H9 (cell line): ENCODE results near the gene ABR. TPM values are rescaled to one million over a fixed set of nuclear protein-coding genes. Genes with fewer than 3 reads are reported as not detected.

Experiments
- DNase-seq: peaks from one replicate; pipeline ENCODE4 v3.0.0-alpha.2; 2017
- H2AFZ ChIP-seq: one replicate; pipeline ENCODE4 v1.6.1; 2013; ENCODE audit warnings: mild to moderate bottlenecking, low read length, control low read depth, moderate library complexity
- H2AK5ac ChIP-seq: 2 replicates; pipeline ENCODE4 v1.6.1; 2013; ENCODE audit warnings: low read length, control low read depth, mixed read lengths; ENCODE audit not compliant: insufficient read length
- H2BK120ac ChIP-seq: one replicate; pipeline ENCODE4 v1.6.1; 2013; ENCODE audit warnings: low read depth, mild to moderate bottlenecking, low read length, control low read depth, inconsistent platforms; ENCODE audit not compliant: poor library complexity, severe bottlenecking
- H2BK12ac ChIP-seq: 2 replicates; pipeline ENCODE4 v1.6.1; 2013; ENCODE audit warnings: low read length, control low read depth, mixed read lengths, low read depth; ENCODE audit not compliant: insufficient read length
- H2BK15ac ChIP-seq: 2 replicates; pipeline ENCODE4 v1.6.1; 2013; ENCODE audit warnings: low read depth, low read length, control low read depth
- H2BK20ac ChIP-seq: one replicate; pipeline ENCODE4 v1.6.1; 2013; ENCODE audit warnings: low read depth, mild to moderate bottlenecking, low read length, control low read depth, inconsistent platforms; ENCODE audit not compliant: poor library complexity, severe bottlenecking
- H2BK5ac ChIP-seq: 2 replicates; pipeline ENCODE4 v1.6.1; 2013; ENCODE audit warnings: low read length, control low read depth, mixed read lengths; ENCODE audit not compliant: insufficient read length
- H3K14ac ChIP-seq: 2 replicates; pipeline ENCODE4 v1.6.1; 2013; ENCODE audit warnings: low read length, control low read depth; ENCODE audit not compliant: insufficient read depth
- H3K18ac ChIP-seq: 2 replicates; pipeline ENCODE4 v1.6.1; 2013; ENCODE audit warnings: low read depth, mild to moderate bottlenecking, mixed read lengths, low read length, control low read depth; ENCODE audit not compliant: insufficient read length
- H3K23ac ChIP-seq: 2 replicates; pipeline ENCODE4 v1.6.1; 2013; ENCODE audit warnings: low read length, control low read depth, mixed read lengths, low read depth; ENCODE audit not compliant: insufficient read length
- H3K23me2 ChIP-seq: 2 replicates; pipeline ENCODE4 v1.6.1; 2013; ENCODE audit warnings: low read depth, mild to moderate bottlenecking, mixed read lengths, low read length, control low read depth; ENCODE audit not compliant: insufficient read length, poor library complexity, severe bottlenecking
- H3K27ac ChIP-seq: 2 replicates; pipeline ENCODE4 v1.5.1; 2013; ENCODE audit warnings: low read length, control low read depth, mixed read lengths, low read depth; ENCODE audit not compliant: insufficient read length
- H3K27me3 ChIP-seq: 2 replicates; pipeline ENCODE4 v1.6.1; 2013; ENCODE audit warnings: low read length, control low read depth, inconsistent platforms; ENCODE audit not compliant: insufficient read depth
- H3K4ac ChIP-seq: 2 replicates; pipeline ENCODE4 v1.6.1; 2013; ENCODE audit warnings: low read depth, mild to moderate bottlenecking, control low read depth, inconsistent platforms, low read length, moderate library complexity
- H3K4me1 ChIP-seq: 2 replicates; pipeline ENCODE4 v1.6.1; 2013; ENCODE audit warnings: low read length, control low read depth, inconsistent platforms; ENCODE audit not compliant: insufficient read depth
- H3K4me2 ChIP-seq: 2 replicates; pipeline ENCODE4 v1.6.1; 2013; ENCODE audit warnings: low read length, control low read depth, mixed read lengths; ENCODE audit not compliant: insufficient read length, insufficient read depth
- H3K56ac ChIP-seq: 2 replicates; pipeline ENCODE4 v1.6.1; 2013; ENCODE audit warnings: low read depth, mild to moderate bottlenecking, mixed read lengths, low read length, control low read depth; ENCODE audit not compliant: insufficient read length
- H3K79me1 ChIP-seq: 2 replicates; pipeline ENCODE4 v1.6.1; 2013; ENCODE audit warnings: low read depth, mild to moderate bottlenecking, moderate library complexity, low read length, control low read depth, inconsistent platforms; ENCODE audit not compliant: insufficient read depth, poor library complexity, severe bottlenecking
- H3K79me2 ChIP-seq: 2 replicates; pipeline ENCODE4 v1.6.1; 2013; ENCODE audit warnings: low read length, control low read depth, inconsistent platforms; ENCODE audit not compliant: insufficient read depth
- H3K9ac ChIP-seq: 2 replicates; pipeline ENCODE4 v1.6.1; 2013; ENCODE audit warnings: low read length, control low read depth, mixed read lengths; ENCODE audit not compliant: insufficient read length; ENCODE audit errors: extremely low read depth
- H3K9me3 ChIP-seq: one replicate; pipeline ENCODE4 v1.6.1; 2013; ENCODE audit warnings: low read depth, low read length, inconsistent platforms; ENCODE audit not compliant: control insufficient read depth
- H3T11ph ChIP-seq: one replicate; pipeline ENCODE4 v1.6.1; 2013; ENCODE audit warnings: mild to moderate bottlenecking, low read length, control low read depth, inconsistent platforms
- H4K20me1 ChIP-seq: one replicate; pipeline ENCODE4 v1.6.1; 2013; ENCODE audit not compliant: control insufficient read depth, insufficient read length, insufficient read depth
- H4K5ac ChIP-seq: 2 replicates; pipeline ENCODE4 v1.6.1; 2013; ENCODE audit warnings: low read depth, mild to moderate bottlenecking, mixed read lengths, low read length, control low read depth; ENCODE audit not compliant: insufficient read length
- H4K8ac ChIP-seq: replicated peaks from 2 replicates; pipeline ENCODE4 v1.6.1; 2013; ENCODE audit warnings: low read length, control low read depth, mixed read lengths, low read depth; ENCODE audit not compliant: insufficient read length
- H4K91ac ChIP-seq: 2 replicates; pipeline ENCODE4 v1.6.1; 2013; ENCODE audit warnings: low read depth, mild to moderate bottlenecking, moderate library complexity, mixed read lengths, low read length, control low read depth; ENCODE audit not compliant: insufficient read length
- H3K27ac Mint-ChIP-seq, 3 experiments: 2 replicates in 2 of 3; 3 replicates in 1 of 3; pipeline ENCODE4 v1.8.0; 2020 to 2021; ENCODE audit warnings: mixed read lengths in 3 of 3, mild to moderate bottlenecking in 1 of 3, moderate library complexity in 1 of 3
- H3K27me3 Mint-ChIP-seq: 2 replicates; pipeline ENCODE4 v1.8.0; 2021; ENCODE audit warnings: low read depth, mild to moderate bottlenecking, moderate library complexity, mixed read lengths
- H3K36me3 Mint-ChIP-seq, 3 experiments: 2 replicates in 2 of 3; 3 replicates in 1 of 3; pipeline ENCODE4 v1.8.0; 2020 to 2021; ENCODE audit warnings: low read depth in 3 of 3, mixed read lengths in 3 of 3; ENCODE audit not compliant: insufficient read depth in 1 of 3
- H3K4me1 Mint-ChIP-seq, 2 experiments: 2 replicates each; pipeline ENCODE4 v1.8.0; 2020; ENCODE audit warnings: mixed read lengths in 2 of 2
- H3K4me3 Mint-ChIP-seq, 2 experiments: 2 replicates in 1 of 2; 3 replicates in 1 of 2; pipeline ENCODE4 v1.8.0; 2020 to 2021; ENCODE audit warnings: mild to moderate bottlenecking in 2 of 2, mixed read lengths in 2 of 2, moderate library complexity in 1 of 2
- H3K9me3 Mint-ChIP-seq, 2 experiments: 2 replicates in 1 of 2; 3 replicates in 1 of 2; pipeline ENCODE4 v1.8.0; 2020; ENCODE audit warnings: mild to moderate bottlenecking in 2 of 2, mixed read lengths in 2 of 2, moderate library complexity in 1 of 2
- CTCF ChIP-seq: fragments of 200-600 bp; sonication (generic); conservative IDR thresholded peaks from 3 replicates; pipeline ENCODE4 v1.8.0; 2021; ENCODE audit warnings: antibody characterized with exemption, mild to moderate bottlenecking
- WGBS: extraction: QIAGEN DNeasy Blood & Tissue Kit; methylation state at CpG from one replicate; pipeline ENCODE4 v1.1.7; 2013; ENCODE audit warnings: missing lambda C conversion rate, low lambda C conversion rate, mixed read lengths; ENCODE audit not compliant: insufficient read length; ENCODE audit errors: extremely low coverage; 5-methylcytosine and 5-hydroxymethylcytosine counted together
- total RNA-seq: library from RNA; stranded (reverse); gene quantifications from 2 replicates; pipeline ENCODE4 v1.2.1, GENCODE V29; 2021

Gene ABR
- total RNA-seq, 1 experiment from 2014 or later = 34.7 TPM

- no peak overlapping the region for H2BK12ac ChIP-seq
- no peak for DNase-seq
- WGBS = no CpG with 5 or more reads among the region's 3 CpGs
- no peak overlapping the region for H4K5ac ChIP-seq
- no peak overlapping the region for H4K91ac ChIP-seq
- no peak for TF ChIP-seq CTCF
- no peak overlapping the region for H2BK20ac ChIP-seq
- no peak overlapping the region for H2AFZ ChIP-seq
- H3T11ph ChIP-seq = no peak overlapping the region
- H3K18ac ChIP-seq = no peak overlapping the region
- no peaks in the 10 kb centered on the region for H3K79me1 ChIP-seq
- H3K4me1 ChIP-seq = peaks cover 5% of the 10 kb centered on the region; the same call in 1 of the 2 replicates
- no peak overlapping the region for H3K23ac ChIP-seq
- Mint-ChIP-seq H3K4me1 (peaks cover 31 to 51% of the 10 kb centered on the region in 2 experiments), H3K27me3 (peaks cover 49% of the 10 kb centered on the region), H3K36me3 (peaks cover 0 to 4% (median 0%) of the 10 kb centered on the region in 3 experiments; a peak in 4 of 7 replicates), H3K4me3 (peak overlapping the region in 1 of 2 experiments; percentile 72; a peak in 2 of 5 replicates), H3K27ac (peak overlapping the region in 1 of 3 experiments; percentile 35; a peak in 3 of 7 replicates), H3K9me3 (no peaks in the 10 kb centered on the region; a peak in 1 of 5 replicates)
- no peak overlapping the region for H2BK120ac ChIP-seq
- no peak overlapping the region for H2BK15ac ChIP-seq
- H2BK5ac ChIP-seq = no peak overlapping the region
- H3K14ac ChIP-seq = no peak overlapping the region
- no peaks in the 10 kb centered on the region for H3K9me3 ChIP-seq
- no peak overlapping the region for H3K9ac ChIP-seq
- H3K4me2 ChIP-seq = no peak overlapping the region
- no peak overlapping the region for H3K56ac ChIP-seq
- H3K27ac ChIP-seq = no peak overlapping the region
- H3K23me2 ChIP-seq = peaks cover 4% of the 10 kb centered on the region
- no peaks in the 10 kb centered on the region for H3K79me2 ChIP-seq
- H3K27me3 ChIP-seq = no peaks in the 10 kb centered on the region; the same call in 1 of the 2 replicates
- no peak overlapping the region for H4K8ac ChIP-seq
- H2AK5ac ChIP-seq = no peak overlapping the region
- H4K20me1 ChIP-seq = no peaks in the 10 kb centered on the region
- H3K4ac ChIP-seq = no peak overlapping the region
Measured at GRCh38 chr17:1110541-1110861, 69.3 kb downstream of the ABR start.
